H9 (cell line): ENCODE results near the gene TBC1D8B. TPM values are rescaled to one million over a fixed set of nuclear protein-coding genes. Genes with fewer than 3 reads are reported as not detected.

Experiments used
- DNase-seq: peaks from one replicate; pipeline ENCODE4 v3.0.0-alpha.2; 2017
- H2AFZ ChIP-seq: one replicate; pipeline ENCODE4 v1.6.1; 2013; ENCODE audit warnings: mild to moderate bottlenecking, low read length, control low read depth, moderate library complexity
- H2AK5ac ChIP-seq: 2 replicates; pipeline ENCODE4 v1.6.1; 2013; ENCODE audit warnings: low read length, control low read depth, mixed read lengths; ENCODE audit not compliant: insufficient read length
- H2BK120ac ChIP-seq: one replicate; pipeline ENCODE4 v1.6.1; 2013; ENCODE audit warnings: low read depth, mild to moderate bottlenecking, low read length, control low read depth, inconsistent platforms; ENCODE audit not compliant: poor library complexity, severe bottlenecking
- H2BK12ac ChIP-seq: 2 replicates; pipeline ENCODE4 v1.6.1; 2013; ENCODE audit warnings: low read length, control low read depth, mixed read lengths, low read depth; ENCODE audit not compliant: insufficient read length
- H2BK15ac ChIP-seq: 2 replicates; pipeline ENCODE4 v1.6.1; 2013; ENCODE audit warnings: low read depth, low read length, control low read depth
- H2BK20ac ChIP-seq: one replicate; pipeline ENCODE4 v1.6.1; 2013; ENCODE audit warnings: low read depth, mild to moderate bottlenecking, low read length, control low read depth, inconsistent platforms; ENCODE audit not compliant: poor library complexity, severe bottlenecking
- H2BK5ac ChIP-seq: 2 replicates; pipeline ENCODE4 v1.6.1; 2013; ENCODE audit warnings: low read length, control low read depth, mixed read lengths; ENCODE audit not compliant: insufficient read length
- H3K14ac ChIP-seq: 2 replicates; pipeline ENCODE4 v1.6.1; 2013; ENCODE audit warnings: low read length, control low read depth; ENCODE audit not compliant: insufficient read depth
- H3K18ac ChIP-seq: 2 replicates; pipeline ENCODE4 v1.6.1; 2013; ENCODE audit warnings: low read depth, mild to moderate bottlenecking, mixed read lengths, low read length, control low read depth; ENCODE audit not compliant: insufficient read length
- H3K23ac ChIP-seq: 2 replicates; pipeline ENCODE4 v1.6.1; 2013; ENCODE audit warnings: low read length, control low read depth, mixed read lengths, low read depth; ENCODE audit not compliant: insufficient read length
- H3K23me2 ChIP-seq: 2 replicates; pipeline ENCODE4 v1.6.1; 2013; ENCODE audit warnings: low read depth, mild to moderate bottlenecking, mixed read lengths, low read length, control low read depth; ENCODE audit not compliant: insufficient read length, poor library complexity, severe bottlenecking
- H3K27ac ChIP-seq: 2 replicates; pipeline ENCODE4 v1.5.1; 2013; ENCODE audit warnings: low read length, control low read depth, mixed read lengths, low read depth; ENCODE audit not compliant: insufficient read length
- H3K27me3 ChIP-seq: 2 replicates; pipeline ENCODE4 v1.6.1; 2013; ENCODE audit warnings: low read length, control low read depth, inconsistent platforms; ENCODE audit not compliant: insufficient read depth
- H3K4ac ChIP-seq: 2 replicates; pipeline ENCODE4 v1.6.1; 2013; ENCODE audit warnings: low read depth, mild to moderate bottlenecking, control low read depth, inconsistent platforms, low read length, moderate library complexity
- H3K4me1 ChIP-seq: 2 replicates; pipeline ENCODE4 v1.6.1; 2013; ENCODE audit warnings: low read length, control low read depth, inconsistent platforms; ENCODE audit not compliant: insufficient read depth
- H3K4me2 ChIP-seq: 2 replicates; pipeline ENCODE4 v1.6.1; 2013; ENCODE audit warnings: low read length, control low read depth, mixed read lengths; ENCODE audit not compliant: insufficient read length, insufficient read depth
- H3K56ac ChIP-seq: 2 replicates; pipeline ENCODE4 v1.6.1; 2013; ENCODE audit warnings: low read depth, mild to moderate bottlenecking, mixed read lengths, low read length, control low read depth; ENCODE audit not compliant: insufficient read length
- H3K79me1 ChIP-seq: 2 replicates; pipeline ENCODE4 v1.6.1; 2013; ENCODE audit warnings: low read depth, mild to moderate bottlenecking, moderate library complexity, low read length, control low read depth, inconsistent platforms; ENCODE audit not compliant: insufficient read depth, poor library complexity, severe bottlenecking
- H3K79me2 ChIP-seq: 2 replicates; pipeline ENCODE4 v1.6.1; 2013; ENCODE audit warnings: low read length, control low read depth, inconsistent platforms; ENCODE audit not compliant: insufficient read depth
- H3K9ac ChIP-seq: 2 replicates; pipeline ENCODE4 v1.6.1; 2013; ENCODE audit warnings: low read length, control low read depth, mixed read lengths; ENCODE audit not compliant: insufficient read length; ENCODE audit errors: extremely low read depth
- H3K9me3 ChIP-seq: one replicate; pipeline ENCODE4 v1.6.1; 2013; ENCODE audit warnings: low read depth, low read length, inconsistent platforms; ENCODE audit not compliant: control insufficient read depth
- H3T11ph ChIP-seq: one replicate; pipeline ENCODE4 v1.6.1; 2013; ENCODE audit warnings: mild to moderate bottlenecking, low read length, control low read depth, inconsistent platforms
- H4K20me1 ChIP-seq: one replicate; pipeline ENCODE4 v1.6.1; 2013; ENCODE audit not compliant: control insufficient read depth, insufficient read length, insufficient read depth
- H4K5ac ChIP-seq: 2 replicates; pipeline ENCODE4 v1.6.1; 2013; ENCODE audit warnings: low read depth, mild to moderate bottlenecking, mixed read lengths, low read length, control low read depth; ENCODE audit not compliant: insufficient read length
- H4K8ac ChIP-seq: replicated peaks from 2 replicates; pipeline ENCODE4 v1.6.1; 2013; ENCODE audit warnings: low read length, control low read depth, mixed read lengths, low read depth; ENCODE audit not compliant: insufficient read length
- H4K91ac ChIP-seq: 2 replicates; pipeline ENCODE4 v1.6.1; 2013; ENCODE audit warnings: low read depth, mild to moderate bottlenecking, moderate library complexity, mixed read lengths, low read length, control low read depth; ENCODE audit not compliant: insufficient read length
- H3K27ac Mint-ChIP-seq, 3 experiments: 2 replicates in 2 of 3; 3 replicates in 1 of 3; pipeline ENCODE4 v1.8.0; 2020 to 2021; ENCODE audit warnings: mixed read lengths in 3 of 3, mild to moderate bottlenecking in 1 of 3, moderate library complexity in 1 of 3
- H3K27me3 Mint-ChIP-seq: 2 replicates; pipeline ENCODE4 v1.8.0; 2021; ENCODE audit warnings: low read depth, mild to moderate bottlenecking, moderate library complexity, mixed read lengths
- H3K36me3 Mint-ChIP-seq, 3 experiments: 2 replicates in 2 of 3; 3 replicates in 1 of 3; pipeline ENCODE4 v1.8.0; 2020 to 2021; ENCODE audit warnings: low read depth in 3 of 3, mixed read lengths in 3 of 3; ENCODE audit not compliant: insufficient read depth in 1 of 3
- H3K4me1 Mint-ChIP-seq, 2 experiments: 2 replicates each; pipeline ENCODE4 v1.8.0; 2020; ENCODE audit warnings: mixed read lengths in 2 of 2
- H3K4me3 Mint-ChIP-seq, 2 experiments: 2 replicates in 1 of 2; 3 replicates in 1 of 2; pipeline ENCODE4 v1.8.0; 2020 to 2021; ENCODE audit warnings: mild to moderate bottlenecking in 2 of 2, mixed read lengths in 2 of 2, moderate library complexity in 1 of 2
- H3K9me3 Mint-ChIP-seq, 2 experiments: 2 replicates in 1 of 2; 3 replicates in 1 of 2; pipeline ENCODE4 v1.8.0; 2020; ENCODE audit warnings: mild to moderate bottlenecking in 2 of 2, mixed read lengths in 2 of 2, moderate library complexity in 1 of 2
- WGBS: extraction: QIAGEN DNeasy Blood & Tissue Kit; methylation state at CpG from one replicate; pipeline ENCODE4 v1.1.7; 2013; ENCODE audit warnings: missing lambda C conversion rate, low lambda C conversion rate, mixed read lengths; ENCODE audit not compliant: insufficient read length; ENCODE audit errors: extremely low coverage; 5-methylcytosine and 5-hydroxymethylcytosine counted together
- total RNA-seq: library from RNA; stranded (reverse); gene quantifications from 2 replicates; pipeline ENCODE4 v1.2.1, GENCODE V29; 2021
- TF ChIP-seq, protein P1 (sequence below): fragments of 200-600 bp; sonication (generic); conservative IDR thresholded peaks from 3 replicates; pipeline ENCODE4 v1.8.0; 2021; ENCODE audit warnings: antibody characterized with exemption, mild to moderate bottlenecking

TBC1D8B gene
- total RNA-seq, 1 experiment from 2014 or later: 2.6 TPM

GRCh38 chrX:106780264-106780663 lies 22.2 kb upstream of the TBC1D8B start:
- DNase-seq: no peak
- H2BK12ac ChIP-seq: no peak overlapping the region
- peaks cover 14 to 22% of the 10 kb centered on the region in 2 experiments for H3K4me1 Mint-ChIP-seq
- H3K9me3 Mint-ChIP-seq: peaks cover 0 to 21% of the 10 kb centered on the region in 2 experiments; a peak in 2 of 5 replicates
- no peak overlapping the region for H3K56ac ChIP-seq
- no peak overlapping the region for H2BK120ac ChIP-seq
- H3K4me1 ChIP-seq: no peaks in the 10 kb centered on the region; the same call in 1 of the 2 replicates
- H3K79me2 ChIP-seq: no peaks in the 10 kb centered on the region
- H3K36me3 Mint-ChIP-seq: no peaks in the 10 kb centered on the region
- H3K9ac ChIP-seq: no peak overlapping the region
- no peak overlapping the region for H3K18ac ChIP-seq
- no peak overlapping the region; a peak in 1 of 7 replicates for H3K27ac Mint-ChIP-seq
- WGBS: no CpG with 5 or more reads among the region's 2 CpGs
- H3K27ac ChIP-seq: no peak overlapping the region
- H4K20me1 ChIP-seq: no peaks in the 10 kb centered on the region
- no peak overlapping the region for H3K4me3 Mint-ChIP-seq
- no peak overlapping the region for H3T11ph ChIP-seq
- H3K23me2 ChIP-seq: no peaks in the 10 kb centered on the region
- H2BK5ac ChIP-seq: no peak overlapping the region
- H2AK5ac ChIP-seq: no peak overlapping the region
- no peak overlapping the region for H4K5ac ChIP-seq
- no peak overlapping the region for H3K4me2 ChIP-seq
- H3K27me3 Mint-ChIP-seq: no peaks in the 10 kb centered on the region
- H4K91ac ChIP-seq: no peak overlapping the region
- no peak overlapping the region for H2BK15ac ChIP-seq
- H3K9me3 ChIP-seq: no peaks in the 10 kb centered on the region
- H4K8ac ChIP-seq: no peak overlapping the region
- H2BK20ac ChIP-seq: no peak overlapping the region
- no peak overlapping the region for H3K4ac ChIP-seq
- H3K14ac ChIP-seq: no peak overlapping the region
- TF ChIP-seq, protein P1, sequence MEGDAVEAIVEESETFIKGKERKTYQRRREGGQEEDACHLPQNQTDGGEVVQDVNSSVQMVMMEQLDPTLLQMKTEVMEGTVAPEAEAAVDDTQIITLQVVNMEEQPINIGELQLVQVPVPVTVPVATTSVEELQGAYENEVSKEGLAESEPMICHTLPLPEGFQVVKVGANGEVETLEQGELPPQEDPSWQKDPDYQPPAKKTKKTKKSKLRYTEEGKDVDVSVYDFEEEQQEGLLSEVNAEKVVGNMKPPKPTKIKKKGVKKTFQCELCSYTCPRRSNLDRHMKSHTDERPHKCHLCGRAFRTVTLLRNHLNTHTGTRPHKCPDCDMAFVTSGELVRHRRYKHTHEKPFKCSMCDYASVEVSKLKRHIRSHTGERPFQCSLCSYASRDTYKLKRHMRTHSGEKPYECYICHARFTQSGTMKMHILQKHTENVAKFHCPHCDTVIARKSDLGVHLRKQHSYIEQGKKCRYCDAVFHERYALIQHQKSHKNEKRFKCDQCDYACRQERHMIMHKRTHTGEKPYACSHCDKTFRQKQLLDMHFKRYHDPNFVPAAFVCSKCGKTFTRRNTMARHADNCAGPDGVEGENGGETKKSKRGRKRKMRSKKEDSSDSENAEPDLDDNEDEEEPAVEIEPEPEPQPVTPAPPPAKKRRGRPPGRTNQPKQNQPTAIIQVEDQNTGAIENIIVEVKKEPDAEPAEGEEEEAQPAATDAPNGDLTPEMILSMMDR: no peak
- no peaks in the 10 kb centered on the region for H3K79me1 ChIP-seq
- no peak overlapping the region for H3K23ac ChIP-seq
- no peaks in the 10 kb centered on the region for H3K27me3 ChIP-seq
- H2AFZ ChIP-seq: no peak overlapping the region
